Erythroblast (primary cell): ENCODE data around the gene MCM5.

Experiments
- GATA1 ChIP-seq: IDR thresholded peaks from 2 replicates; pipeline ENCODE4 v1.6.1; 2011; ENCODE audit warnings: low read depth, mild to moderate bottlenecking, control low read depth, low read length, moderate library complexity
- POLR2A ChIP-seq: IDR thresholded peaks from 2 replicates; pipeline ENCODE4 v1.6.1; 2011; ENCODE audit warnings: mild to moderate bottlenecking, low read length

GRCh38 chr22:35434061-35434710 is 34.2 kb downstream of the MCM5 start:
- TF ChIP-seq POLR2A: no peak
- TF ChIP-seq GATA1: no peak
